Testis (tissue), 3 donors: Measurements from ENCODE around the gene EDA. TPM values are rescaled to one million over a fixed set of nuclear protein-coding genes. Genes with fewer than 3 reads are reported as not detected.
A peak's percentile ranks its signal among the peaks of the same experiment; 100 is the strongest.

Experiments used
- DNase-seq: peaks from one replicate; pipeline ENCODE4 v3.0.0-alpha.2; 2019
- H3K27ac ChIP-seq, 2 donors: fragments of 200-600 bp; sonication (generic); one replicate each; pipeline ENCODE4 v1.5.1; 2019
- H3K27me3 ChIP-seq: fragments of 200-600 bp; sonication (generic); one replicate; pipeline ENCODE4 v1.5.1; 2019
- H3K36me3 ChIP-seq: fragments of 200-600 bp; sonication (generic); one replicate; pipeline ENCODE4 v1.5.1; 2017; ENCODE audit warnings: low read depth; ENCODE audit errors: missing control alignments
- H3K4me1 ChIP-seq: fragments of 200-600 bp; sonication (generic); one replicate; pipeline ENCODE4 v1.5.1; 2019
- H3K4me3 ChIP-seq, 2 donors: fragments of 200-600 bp; sonication (generic); one replicate each; pipeline ENCODE4 v1.5.1; 2017 to 2019
- H3K9me3 ChIP-seq: fragments of 200-600 bp; sonication (generic); one replicate; pipeline ENCODE4 v1.5.1; 2017
- POLR2A ChIP-seq: fragments of 450-650 bp; IDR thresholded peaks from one replicate; pipeline ENCODE4 v1.6.1; 2017; ENCODE audit warnings: antibody characterized with exemption, mild to moderate bottlenecking, moderate library complexity
- WGBS, 2 donors: methylation state at CpG; one replicate each; pipeline ENCODE4 v1.1.5; 2018; 5-methylcytosine and 5-hydroxymethylcytosine counted together
- intact Hi-C: fragments of 100-400 bp; cut with DNase I; formaldehyde crosslinking; loops from one replicate; pipeline ENCODE4 v1.15.1; 2023; ENCODE audit warnings: low total_unique reads
- polyA plus RNA-seq: library from polyadenylated mRNA; stranded (reverse); fragments of 350-450 nt; fragmentation: Illumina TruSeq; extraction: RNeasy Lipid Tissue Mini Kit (QIAGEN cat#74804); gene quantifications from one replicate; pipeline ENCODE4 v1.2.3, GENCODE V29; 2014; ENCODE audit warnings: low read depth, low replicate concordance; ENCODE audit not compliant: insufficient read depth
- total RNA-seq, 2 donors: library from RNA; depleted of rRNA; stranded (reverse); fragments of >200 nt; gene quantifications; one replicate each; pipeline ENCODE4 v1.2.3, GENCODE V29; 2016
- TF ChIP-seq, protein P1 (sequence below), 3 experiments: fragments of 450-650 bp in 2 of 3; fragments of 200-600 bp in 1 of 3; sonication (generic) in 1 of 3; IDR thresholded peaks; one replicate each; pipeline ENCODE4 v1.5.1; 2016 to 2019; ENCODE audit warnings: antibody characterized with exemption in 3 of 3, mild to moderate bottlenecking in 2 of 3, moderate library complexity in 1 of 3

Gene EDA
- total and polyA plus RNA-seq, 3 donors from 2014 or later = 3.0 to 4.6 (median 4.3) TPM

DNA sequence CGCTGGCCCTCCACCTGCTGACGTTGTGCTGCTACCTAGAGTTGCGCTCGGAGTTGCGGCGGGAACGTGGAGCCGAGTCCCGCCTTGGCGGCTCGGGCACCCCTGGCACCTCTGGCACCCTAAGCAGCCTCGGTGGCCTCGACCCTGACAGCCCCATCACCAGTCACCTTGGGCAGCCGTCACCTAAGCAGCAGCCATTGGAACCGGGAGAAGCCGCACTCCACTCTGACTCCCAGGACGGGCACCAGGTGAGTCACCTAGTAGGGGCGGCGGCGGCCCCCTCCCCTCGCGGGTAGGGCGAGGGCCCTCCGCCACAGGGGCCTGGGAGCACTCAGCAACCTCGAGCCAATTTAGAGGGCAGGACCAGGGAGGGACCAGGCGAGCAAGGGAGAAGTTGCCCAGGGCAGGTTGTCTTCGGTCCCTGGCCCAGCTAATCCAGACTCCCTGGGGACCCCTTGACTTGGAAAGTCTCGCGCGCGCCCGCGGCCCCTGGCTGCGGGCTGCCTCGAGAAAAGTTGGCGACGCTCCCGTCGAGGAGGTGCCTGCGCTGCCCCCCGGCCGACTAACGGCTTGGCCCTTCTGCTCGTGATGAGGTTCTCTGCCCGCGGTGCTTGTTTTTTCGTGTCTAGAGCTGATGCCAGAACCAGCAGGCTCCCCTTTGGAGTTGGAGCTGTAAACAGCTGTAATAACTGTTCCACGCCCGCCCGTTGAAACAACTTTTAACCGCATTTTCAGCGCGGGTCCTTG, 717 bp downstream of the EDA start:
- peak overlapping the region; percentile 51 to 59 for H3K4me3 ChIP-seq
- H3K36me3 ChIP-seq = no peaks in the 10 kb centered on the region
- H3K4me1 ChIP-seq = no peaks in the 10 kb centered on the region
- intact Hi-C loops = no loop called here
- H3K27ac ChIP-seq = no peak overlapping the region
- 0% methylated on average over 8 to 9 of the region's 53 CpGs for WGBS, 2 donors
- no peaks in the 10 kb centered on the region for H3K27me3 ChIP-seq
- peak; percentile 17 for DNase-seq
- no peaks in the 10 kb centered on the region for H3K9me3 ChIP-seq
- TF ChIP-seq, protein P1, sequence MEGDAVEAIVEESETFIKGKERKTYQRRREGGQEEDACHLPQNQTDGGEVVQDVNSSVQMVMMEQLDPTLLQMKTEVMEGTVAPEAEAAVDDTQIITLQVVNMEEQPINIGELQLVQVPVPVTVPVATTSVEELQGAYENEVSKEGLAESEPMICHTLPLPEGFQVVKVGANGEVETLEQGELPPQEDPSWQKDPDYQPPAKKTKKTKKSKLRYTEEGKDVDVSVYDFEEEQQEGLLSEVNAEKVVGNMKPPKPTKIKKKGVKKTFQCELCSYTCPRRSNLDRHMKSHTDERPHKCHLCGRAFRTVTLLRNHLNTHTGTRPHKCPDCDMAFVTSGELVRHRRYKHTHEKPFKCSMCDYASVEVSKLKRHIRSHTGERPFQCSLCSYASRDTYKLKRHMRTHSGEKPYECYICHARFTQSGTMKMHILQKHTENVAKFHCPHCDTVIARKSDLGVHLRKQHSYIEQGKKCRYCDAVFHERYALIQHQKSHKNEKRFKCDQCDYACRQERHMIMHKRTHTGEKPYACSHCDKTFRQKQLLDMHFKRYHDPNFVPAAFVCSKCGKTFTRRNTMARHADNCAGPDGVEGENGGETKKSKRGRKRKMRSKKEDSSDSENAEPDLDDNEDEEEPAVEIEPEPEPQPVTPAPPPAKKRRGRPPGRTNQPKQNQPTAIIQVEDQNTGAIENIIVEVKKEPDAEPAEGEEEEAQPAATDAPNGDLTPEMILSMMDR (IDR thresholded peaks at IDR 0.05) = no peak
- TF ChIP-seq POLR2A = no peak

DNA sequence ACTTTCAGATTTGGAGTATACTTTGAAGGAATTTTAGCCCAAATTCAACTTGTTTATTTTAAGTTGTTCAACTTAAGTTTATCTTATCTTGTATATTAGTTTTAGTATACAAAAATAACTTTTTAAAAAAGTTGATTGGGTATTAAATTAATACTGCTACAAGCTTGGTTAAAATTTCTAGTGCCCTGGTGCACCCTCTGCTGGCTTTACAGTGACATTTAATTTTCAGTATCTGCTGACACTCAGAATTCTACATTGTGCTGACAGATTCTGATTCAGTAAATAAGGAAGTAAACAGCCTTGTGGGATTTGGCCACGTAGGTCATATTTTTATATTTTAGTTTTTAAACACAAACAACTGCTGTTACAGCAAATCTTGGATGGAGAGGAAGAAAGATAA, 2.9 kb downstream of the EDA start:
- WGBS, 2 donors = 12 to 13% methylated on average over 1 of the region's 1 CpG
- no peaks in the 10 kb centered on the region for H3K27me3 ChIP-seq
- DNase-seq = peak; percentile 14
- H3K4me1 ChIP-seq = no peaks in the 10 kb centered on the region
- TF ChIP-seq, protein P1 (IDR thresholded peaks at IDR 0.05) = peak; percentile 11 to 36 (median 29)
- TF ChIP-seq POLR2A = no peak
- H3K4me3 ChIP-seq = no peak overlapping the region
- no peaks in the 10 kb centered on the region for H3K36me3 ChIP-seq
- no peaks in the 10 kb centered on the region for H3K9me3 ChIP-seq
- intact Hi-C loops = no loop called here
- H3K27ac ChIP-seq = no peak overlapping the region

DNA sequence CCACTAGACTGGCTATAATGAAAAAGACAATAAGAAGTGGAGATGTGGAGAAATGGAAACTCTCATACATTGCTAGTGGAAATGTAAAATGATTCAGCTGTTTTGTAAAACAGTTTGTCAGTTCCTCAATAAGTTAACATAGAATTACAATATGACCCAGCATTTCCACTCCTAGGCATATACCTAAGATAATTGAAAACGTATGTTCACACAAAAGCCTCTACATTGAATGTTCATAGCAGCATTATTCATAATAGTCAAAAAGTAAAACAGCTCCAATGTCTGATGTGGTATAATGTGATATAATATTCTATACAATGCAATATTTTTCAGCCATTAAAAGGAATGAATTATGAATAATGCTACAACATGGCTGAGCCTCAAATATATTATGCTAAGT, 10.2 kb downstream of the EDA start:
- no peaks in the 10 kb centered on the region for H3K4me1 ChIP-seq
- intact Hi-C loops = no loop called here
- TF ChIP-seq POLR2A = no peak
- TF ChIP-seq, protein P1 (IDR thresholded peaks at IDR 0.05) = no peak
- no peak for DNase-seq
- H3K27ac ChIP-seq = no peak overlapping the region
- WGBS, 2 donors = 82 to 87% methylated on average over 1 of the region's 1 CpG
- no peaks in the 10 kb centered on the region for H3K9me3 ChIP-seq
- H3K36me3 ChIP-seq = no peaks in the 10 kb centered on the region
- H3K27me3 ChIP-seq = no peaks in the 10 kb centered on the region
- no peak overlapping the region for H3K4me3 ChIP-seq

DNA sequence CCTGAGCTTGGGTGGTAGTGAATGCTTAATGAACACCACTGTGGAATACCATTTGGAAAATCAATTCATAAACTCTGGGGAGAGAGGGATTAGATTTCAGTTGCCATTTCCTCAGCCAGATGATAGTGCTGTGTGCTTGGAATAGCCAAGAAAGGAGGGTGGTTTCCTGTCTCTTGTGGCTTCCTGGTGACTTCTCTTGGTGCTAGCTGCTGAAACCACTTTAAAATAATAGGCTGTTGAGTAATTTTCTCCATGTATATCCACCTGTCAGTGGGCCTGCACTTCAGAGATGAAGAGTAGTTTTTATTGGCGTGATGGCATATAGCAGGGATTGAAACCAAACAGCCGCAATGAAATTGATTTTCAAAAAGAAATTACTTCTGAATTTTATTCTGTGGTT, 11.8 kb downstream of the EDA start:
- WGBS, 2 donors = 96 to 97% methylated on average over 2 of the region's 2 CpGs
- no peak for DNase-seq
- intact Hi-C loops = no loop called here
- Histone ChIP-seq H3K27me3 (no peaks in the 10 kb centered on the region), H3K4me1 (no peaks in the 10 kb centered on the region), H3K36me3 (no peaks in the 10 kb centered on the region), H3K9me3 (no peaks in the 10 kb centered on the region), H3K4me3 (no peak overlapping the region), H3K27ac (no peak overlapping the region)
- TF ChIP-seq POLR2A = no peak
- TF ChIP-seq, protein P1 (IDR thresholded peaks at IDR 0.05) = no peak

DNA sequence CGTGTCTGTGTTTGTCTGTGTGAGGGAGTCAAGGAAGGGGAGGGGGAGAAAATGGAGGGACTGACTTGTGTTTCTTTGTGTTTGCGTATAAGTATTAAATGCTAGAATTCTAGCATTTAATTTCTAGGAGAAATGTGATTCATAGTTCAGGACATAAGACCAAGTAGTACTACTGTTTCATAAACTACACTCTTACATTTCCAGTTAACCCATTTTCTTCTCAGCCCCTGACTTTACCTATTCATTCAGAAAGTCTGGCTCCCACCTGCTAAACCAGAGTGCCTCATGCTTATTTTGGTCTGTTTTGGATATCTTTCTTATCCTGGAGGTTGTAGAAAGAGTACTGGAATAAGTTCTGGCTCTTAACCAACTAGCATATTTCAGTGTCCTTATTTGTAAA, 14.2 kb downstream of the EDA start:
- H3K9me3 ChIP-seq = no peaks in the 10 kb centered on the region
- WGBS, 2 donors = 86 to 98% methylated on average over 2 of the region's 2 CpGs
- no peak for DNase-seq
- H3K27me3 ChIP-seq = no peaks in the 10 kb centered on the region
- TF ChIP-seq POLR2A = no peak
- TF ChIP-seq, protein P1 (IDR thresholded peaks at IDR 0.05) = no peak
- H3K36me3 ChIP-seq = no peaks in the 10 kb centered on the region
- no peaks in the 10 kb centered on the region for H3K4me1 ChIP-seq
- H3K27ac ChIP-seq = no peak overlapping the region
- H3K4me3 ChIP-seq = no peak overlapping the region
- intact Hi-C loops = no loop called here
